Spleen (tissue), 11 donors: ENCODE measurements around the gene FRAT2. TPM values are rescaled to one million over a fixed set of nuclear protein-coding genes. Genes with fewer than 3 reads are reported as not detected.

Experiments
- DNase-seq: peaks from one replicate; pipeline ENCODE4 v3.0.0-alpha.2; 2020
- H3K27ac ChIP-seq, 8 donors: fragments of 200-600 bp; sonication (generic) in 7 of 8; 1 replicate in 4 of 8; 2 replicates in 4 of 8; pipeline versions ENCODE4 v1.5.0 to v1.8.0; 2016 to 2021; ENCODE audit warnings: inconsistent platforms in 4 of 8, mild to moderate bottlenecking in 4 of 8, moderate library complexity in 1 of 8
- H3K27me3 ChIP-seq, 7 donors: fragments of 200-600 bp; sonication (generic) in 6 of 7; replicated peaks in 1 of 7; 1 replicate in 4 of 7; 2 replicates in 3 of 7; pipeline versions ENCODE4 v1.5.0 to v1.8.0; 2016 to 2021; ENCODE audit warnings: inconsistent platforms in 3 of 7, mild to moderate bottlenecking in 1 of 7
- H3K36me3 ChIP-seq, 6 donors: fragments of 200-600 bp; sonication (generic) in 5 of 6; 1 replicate in 4 of 6; 2 replicates in 2 of 6; pipeline versions ENCODE4 v1.5.0 to v1.8.0; 2016 to 2021; ENCODE audit warnings: inconsistent platforms in 2 of 6
- H3K4me1 ChIP-seq, 6 donors: fragments of 200-600 bp; sonication (generic) in 5 of 6; 1 replicate in 3 of 6; 2 replicates in 3 of 6; pipeline versions ENCODE4 v1.5.0 to v1.8.0; 2016 to 2021; ENCODE audit warnings: inconsistent platforms in 3 of 6
- H3K4me3 ChIP-seq, 8 donors: fragments of 200-600 bp; sonication (generic) in 7 of 8; 1 replicate in 4 of 8; 2 replicates in 4 of 8; pipeline versions ENCODE4 v1.5.0 to v1.8.0; 2016 to 2021; ENCODE audit warnings: inconsistent platforms in 4 of 8, mild to moderate bottlenecking in 4 of 8, moderate library complexity in 2 of 8
- H3K9me3 ChIP-seq, 8 donors: fragments of 200-600 bp; sonication (generic) in 7 of 8; 1 replicate in 4 of 8; 2 replicates in 4 of 8; pipeline versions ENCODE4 v1.5.0 to v1.8.0; 2016 to 2021; ENCODE audit warnings: inconsistent platforms in 4 of 8
- CTCF ChIP-seq, 11 experiments: fragments of 200-600 bp in 7 of 11; fragments of 450-650 bp in 4 of 11; sonication (generic) in 4 of 11; IDR thresholded peaks in 8 of 11; conservative IDR thresholded peaks in 3 of 11; 1 replicate in 7 of 11; 2 replicates in 4 of 11; pipeline versions ENCODE4 v1.4.0 to v1.8.0; 2016 to 2021; ENCODE audit warnings: antibody characterized with exemption in 11 of 11, inconsistent platforms in 4 of 11, mild to moderate bottlenecking in 1 of 11
- POLR2A ChIP-seq, 3 donors: fragments of 450-650 bp; IDR thresholded peaks; one replicate each; pipeline ENCODE4 v1.5.1; 2017; ENCODE audit warnings: antibody characterized with exemption in 3 of 3, mild to moderate bottlenecking in 1 of 3
- POLR2AphosphoS5 ChIP-seq, 3 donors: sonication (generic); formaldehyde crosslinking; IDR thresholded peaks; one replicate each; pipeline ENCODE4 v1.5.1; 2017; ENCODE audit warnings: antibody characterized with exemption in 3 of 3
- WGBS, 5 donors: extraction: QIAGEN DNeasy Blood & Tissue Kit in 3 of 5; methylation state at CpG; one replicate each; pipeline versions ENCODE4 v1.1.5 to v1.1.7; 2013 to 2018; 5-methylcytosine and 5-hydroxymethylcytosine counted together
- intact Hi-C: fragments of 100-400 bp; cut with DNase I; formaldehyde crosslinking; loops from one replicate; pipeline ENCODE4 v1.15.0; 2023; ENCODE audit warnings: low total_unique reads
- polyA plus RNA-seq, 3 donors: library from polyadenylated mRNA; stranded (reverse); fragments of 200-250 nt; gene quantifications; one replicate each; pipeline ENCODE4 v1.2.1, GENCODE V29; 2013
- total RNA-seq, 7 donors: library from RNA; depleted of rRNA in 3 of 7; stranded (reverse); fragments of >200 nt in 3 of 7; fragmentation: NEBNext Ultra II Directional in 4 of 7; extraction: Animal tissue kit (Norgen Biotek cat#: 25700) in 4 of 7; gene quantifications; one replicate each; pipeline versions ENCODE4 v1.1.0 to v1.2.1, GENCODE V29; 2016 to 2021
- donor health status: healthy with polysubstance abuse.
- donor health status: DM: no; HTN: no; CAD: no; lungs with moderate emphysema.
- donor health status: DM: no; HTN: no; CAD: no.
- donor health status: Bipolar disorder and iron deficiency.
- donor health status: healthy.
- donor health status: DM: no; HTN: no; CAD: no.
- donor health status: DM: yes; HTN: yes; CAD: no.

Gene FRAT2
- total and polyA plus RNA-seq, 10 donors = 12.3 to 75.6 (median 36.8) TPM

DNA sequence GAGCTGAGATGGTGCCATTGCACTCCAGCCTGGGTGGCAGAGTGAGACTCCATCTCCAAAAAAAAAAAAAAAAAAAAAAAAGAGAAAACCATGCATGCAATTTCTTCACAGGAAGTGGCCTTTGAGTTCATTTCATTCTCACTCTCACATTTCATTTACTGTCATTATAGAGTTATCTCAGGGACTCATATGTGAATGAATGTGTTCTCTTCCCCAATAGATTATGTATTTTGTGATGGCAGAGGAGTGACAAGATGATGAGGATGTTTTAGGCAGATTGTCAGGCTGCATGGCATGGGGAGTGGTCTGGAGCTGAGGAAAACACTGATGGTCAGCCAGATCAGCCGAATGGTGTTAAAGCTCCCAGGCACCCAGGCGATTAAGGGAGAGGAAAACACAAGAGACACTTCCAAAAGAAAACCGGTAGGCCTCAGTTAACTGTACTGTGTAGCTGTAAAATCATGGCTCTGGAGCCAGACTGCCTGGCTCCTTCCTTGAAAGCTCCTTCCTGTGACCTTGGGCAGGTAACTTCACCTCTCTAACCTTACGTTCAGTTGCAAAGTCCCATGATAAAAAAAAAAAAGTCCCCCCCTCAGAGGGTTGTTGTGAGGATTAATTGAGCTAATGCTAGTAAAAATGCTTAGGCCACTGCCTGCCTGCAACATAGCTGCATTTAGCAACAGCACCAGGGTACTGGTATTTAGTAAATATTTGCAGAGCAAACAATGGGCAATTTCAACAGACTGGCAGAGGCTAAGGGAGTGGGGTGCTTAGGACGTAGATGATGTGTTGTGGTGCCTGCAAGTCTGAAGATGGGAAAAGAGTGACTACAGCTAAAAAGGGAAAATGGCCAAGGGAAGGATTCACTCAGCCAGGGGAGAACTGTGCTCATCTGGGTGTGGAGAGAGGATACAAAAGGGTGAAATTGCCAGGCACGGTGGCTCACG is 6.9 kb downstream of the FRAT2 start:
- H3K27ac ChIP-seq = peak overlapping the region in 4 of 8 donors; percentile 30 to 100 (median 38)
- no peak overlapping the region for H3K4me3 ChIP-seq
- H3K36me3 ChIP-seq = peaks cover 0 to 55% (median 8%) of the 10 kb centered on the region in 6 donors
- DNase-seq = no peak
- TF ChIP-seq POLR2AphosphoS5 (IDR thresholded peaks at IDR 0.05) (no peak), POLR2A (IDR thresholded peaks at IDR 0.05) (no peak), CTCF (IDR thresholded peaks at IDR 0.05 in 8 of 11, conservative IDR thresholded peaks at IDR 0.05 in 3 of 11) (no peak)
- intact Hi-C loops = no loop called here
- no peaks in the 10 kb centered on the region for H3K27me3 ChIP-seq
- peaks cover 14 to 73% (median 50%) of the 10 kb centered on the region in 6 donors for H3K4me1 ChIP-seq
- H3K9me3 ChIP-seq = no peaks in the 10 kb centered on the region
- WGBS, 5 donors = 76 to 83% (median 82%) methylated on average over 7 of the region's 7 CpGs

- intact Hi-C loops = no loop called here
- H3K4me3 ChIP-seq = no peak overlapping the region
- no peaks in the 10 kb centered on the region for H3K9me3 ChIP-seq
- no peak overlapping the region for H3K27ac ChIP-seq
- H3K4me1 ChIP-seq = peaks cover 13 to 73% (median 49%) of the 10 kb centered on the region in 6 donors
- WGBS, 5 donors = 85 to 96% (median 92%) methylated on average over 9 of the region's 9 CpGs
- no peaks in the 10 kb centered on the region for H3K27me3 ChIP-seq
- no peak for DNase-seq
- no peak for TF ChIP-seq CTCF (IDR thresholded peaks at IDR 0.05 in 8 of 11, conservative IDR thresholded peaks at IDR 0.05 in 3 of 11)
- no peak for TF ChIP-seq POLR2A (IDR thresholded peaks at IDR 0.05)
- TF ChIP-seq POLR2AphosphoS5 (IDR thresholded peaks at IDR 0.05) = no peak
- H3K36me3 ChIP-seq = peaks cover 0 to 40% (median 8%) of the 10 kb centered on the region in 6 donors
These were observed 8.8 kb downstream of the FRAT2 start for GRCh38 chr10:97325754-97326153.

DNA sequence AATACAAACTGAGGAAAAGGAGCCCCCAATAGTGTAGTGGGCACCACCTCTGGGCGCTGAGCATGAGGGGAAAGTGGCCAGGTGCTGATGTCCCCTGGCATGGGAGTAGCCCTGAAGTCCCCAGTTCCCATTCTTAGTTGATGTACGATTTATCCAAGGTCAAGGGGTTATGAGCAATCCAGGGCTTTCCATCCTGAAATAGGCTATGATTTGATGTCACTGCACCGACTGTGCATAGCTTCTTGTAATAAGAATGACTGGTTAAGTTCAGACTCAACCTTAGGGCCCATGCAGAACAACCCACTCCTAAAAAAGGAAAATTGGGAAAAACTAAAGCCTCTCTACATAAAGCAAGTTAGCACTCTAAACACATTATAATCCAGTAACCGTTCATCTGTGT is 11.0 kb downstream of the FRAT2 start:
- no peak overlapping the region for H3K4me3 ChIP-seq
- no peak for DNase-seq
- peaks cover 0 to 17% (median under 1%) of the 10 kb centered on the region in 6 donors for H3K36me3 ChIP-seq
- peaks cover 17 to 63% (median 41%) of the 10 kb centered on the region in 6 donors for H3K4me1 ChIP-seq
- no peaks in the 10 kb centered on the region for H3K9me3 ChIP-seq
- 82 to 94% (median 83%) methylated on average over 4 of the region's 4 CpGs for WGBS, 5 donors
- intact Hi-C loops = no loop called here
- no peaks in the 10 kb centered on the region for H3K27me3 ChIP-seq
- no peak overlapping the region for H3K27ac ChIP-seq
- no peak for TF ChIP-seq POLR2AphosphoS5 (IDR thresholded peaks at IDR 0.05)
- TF ChIP-seq POLR2A (IDR thresholded peaks at IDR 0.05) = no peak
- TF ChIP-seq CTCF (IDR thresholded peaks at IDR 0.05 in 8 of 11, conservative IDR thresholded peaks at IDR 0.05 in 3 of 11) = no peak

- TF ChIP-seq POLR2AphosphoS5 (IDR thresholded peaks at IDR 0.05) (no peak), POLR2A (IDR thresholded peaks at IDR 0.05) (no peak), CTCF (IDR thresholded peaks at IDR 0.05 in 8 of 11, conservative IDR thresholded peaks at IDR 0.05 in 3 of 11) (no peak)
- Histone ChIP-seq H3K27ac (peak overlapping the region in 7 of 8 donors; percentile 98 to 99 (median 99)), H3K27me3 (no peaks in the 10 kb centered on the region), H3K9me3 (no peaks in the 10 kb centered on the region), H3K4me1 (peaks cover 17 to 63% (median 40%) of the 10 kb centered on the region in 6 donors), H3K36me3 (peaks cover 0 to 7% (median 0%) of the 10 kb centered on the region in 6 donors), H3K4me3 (peak overlapping the region in 5 of 8 donors; percentile 67 to 96 (median 88))
- DNase-seq = no peak
- intact Hi-C loops = no loop called here
- 72 to 82% (median 80%) methylated on average over 3 of the region's 3 CpGs for WGBS, 5 donors
These were observed 12.7 kb downstream of the FRAT2 start for GRCh38 chr10:97321804-97322190.
